ENCODE results near the gene LPCAT2. TPM values are rescaled to one million over a fixed set of nuclear protein-coding genes. Genes with fewer than 3 reads are reported as not detected.

The LPCAT2 gene
- total and polyA plus RNA-seq, 2 experiments from 2014 or later: 7.8 to 23.8 TPM

DNA sequence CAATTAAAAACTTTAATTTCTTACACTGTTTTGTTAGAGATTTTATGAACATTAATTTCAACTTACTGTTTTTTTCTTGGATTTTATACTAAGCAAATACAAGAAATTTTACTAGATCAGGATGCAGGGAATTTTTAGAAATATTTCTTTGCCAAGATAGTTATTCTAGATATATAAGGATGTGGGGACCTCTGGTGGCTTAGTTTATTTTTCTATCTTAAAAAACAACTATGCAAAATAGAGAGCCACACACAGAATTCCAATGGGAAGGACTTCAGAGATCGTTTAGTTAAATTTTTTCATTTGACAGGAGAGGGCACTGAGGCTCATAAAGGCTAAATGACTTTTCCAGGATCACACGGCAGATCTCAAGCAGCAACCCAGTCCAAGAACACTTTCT is 34.6 kb downstream of the LPCAT2 start (continued):
- TF ChIP-seq CTCF (conservative IDR thresholded peaks at IDR 0.05; ENCODE audit: low read depth in 2 of 2) (peak; percentile 31 to 53), JUNB (IDR thresholded peaks at IDR 0.05; ENCODE audit: unreplicated experiment) (no peak), POLR2AphosphoS5 (IDR thresholded peaks at IDR 0.05; ENCODE audit: low read depth) (no peak), EZH2phosphoT487 (IDR thresholded peaks at IDR 0.05; ENCODE audit: unreplicated experiment) (no peak)

GRCh38 chr16:55552621-55553020 is 43.7 kb downstream of the LPCAT2 start:
- H3K4me1 ChIP-seq (ENCODE audit: insufficient read depth): no peaks in the 10 kb centered on the region
- no peaks in the 10 kb centered on the region for H3F3A ChIP-seq (replicated peaks; ENCODE audit: low read depth)
- H3K9me2 ChIP-seq (ENCODE audit: insufficient read depth): no peaks in the 10 kb centered on the region
- Mint-ChIP-seq H3K9me3 (no peaks in the 10 kb centered on the region), H3K27me3 (ENCODE audit: insufficient read depth, low read depth, poor library complexity) (no peaks in the 10 kb centered on the region), H3K36me3 (ENCODE audit: low read depth) (peaks cover 4% of the 10 kb centered on the region; the same call in 2 of the 3 replicates), H3K4me1 (no peaks in the 10 kb centered on the region), H3K27ac (no peak overlapping the region), H3K4me3 (no peak overlapping the region)
- no peak overlapping the region for H3K27ac ChIP-seq (ENCODE audit: low read depth)
- H4K20me1 ChIP-seq (replicated peaks; ENCODE audit: insufficient read depth): 0 out of 2 replicates have a peak, but pooled peaks cover 3% of the 10 kb centered on the region
- H3K79me2 ChIP-seq (replicated peaks; ENCODE audit: insufficient read depth): no peaks in the 10 kb centered on the region
- no peak overlapping the region for H3K4me3 ChIP-seq
- no peak for ATAC-seq
- H2AFZ ChIP-seq: no peak overlapping the region
- H3K36me3 ChIP-seq (ENCODE audit: insufficient read depth): peaks cover 4% of the 10 kb centered on the region
- no peak for DNase-seq (ENCODE audit: low spot score)
- no peak overlapping the region for H3K4me2 ChIP-seq
- no peaks in the 10 kb centered on the region for H3K27me3 ChIP-seq (ENCODE audit: insufficient read depth)
- TF ChIP-seq EZH2phosphoT487 (IDR thresholded peaks at IDR 0.05; ENCODE audit: unreplicated experiment): no peak
- no peak for TF ChIP-seq POLR2AphosphoS5 (IDR thresholded peaks at IDR 0.05; ENCODE audit: low read depth)
- TF ChIP-seq CREB1 (CRISPR knock-in tag; IDR thresholded peaks at IDR 0.05; ENCODE audit: low read depth): no peak
- no peak for TF ChIP-seq EZH2 (IDR thresholded peaks at IDR 0.05; ENCODE audit: low read depth, unreplicated experiment)
- no peak for TF ChIP-seq ZNF462 (CRISPR knock-in tag; IDR thresholded peaks at IDR 0.05)
- no peak for TF ChIP-seq JUNB (IDR thresholded peaks at IDR 0.05; ENCODE audit: unreplicated experiment)
- no peak for TF ChIP-seq NANOG (IDR thresholded peaks at IDR 0.05; ENCODE audit: borderline replicate concordance)
- TF ChIP-seq ZNF114 (CRISPR knock-in tag; IDR thresholded peaks at IDR 0.05): no peak
- TF ChIP-seq CTCF (conservative IDR thresholded peaks at IDR 0.05; ENCODE audit: low read depth in 2 of 2): no peak
- TF ChIP-seq ETS1 (IDR thresholded peaks at IDR 0.05): no peak
